HepG2 (cell line): ENCODE results near the gene NLGN3. TPM values are rescaled to one million over a fixed set of nuclear protein-coding genes. Genes with fewer than 3 reads are reported as not detected.

Source experiments
- HMG20B ChIP-seq: conservative IDR thresholded peaks from 2 replicates; pipeline ENCODE4 v1.6.1; 2016; ENCODE audit warnings: missing genetic modification reagents, missing compliant biosample characterization
- PAX8 ChIP-seq: sonication (generic); formaldehyde crosslinking; IDR thresholded peaks from 2 replicates; pipeline ENCODE4 v1.8.0; 2022; ENCODE audit warnings: mild to moderate bottlenecking, missing genetic modification reagents, borderline replicate concordance
- PHB2 ChIP-seq: fragments of 450-650 bp; IDR thresholded peaks from 2 replicates; pipeline ENCODE4 v1.6.1; 2018; ENCODE audit not compliant: partially characterized antibody
- POLR2AphosphoS2 ChIP-seq: IDR thresholded peaks from 2 replicates; pipeline ENCODE4 v1.6.1; 2011; ENCODE audit warnings: low read depth, low read length, improper control_type of control experiment
- REPIN1 ChIP-seq: sonication (generic); formaldehyde crosslinking; IDR thresholded peaks from 2 replicates; pipeline ENCODE4 v1.8.0; 2022; ENCODE audit warnings: missing genetic modification reagents, low read depth, mild to moderate bottlenecking, borderline replicate concordance
- ZNF235 ChIP-seq: sonication (generic); formaldehyde crosslinking; IDR thresholded peaks from 2 replicates; pipeline ENCODE4 v1.8.1; 2023; ENCODE audit warnings: mild to moderate bottlenecking, missing genetic modification reagents, borderline replicate concordance
- ZNF615 ChIP-seq: sonication (generic); formaldehyde crosslinking; IDR thresholded peaks from 2 replicates; pipeline ENCODE4 v1.5.0; 2020; ENCODE audit warnings: mild to moderate bottlenecking, missing genetic modification reagents, borderline replicate concordance
- ZNF709 ChIP-seq: sonication (generic); formaldehyde crosslinking; IDR thresholded peaks from 2 replicates; pipeline ENCODE4 v1.5.0; 2020; ENCODE audit warnings: mild to moderate bottlenecking, missing genetic modification reagents
- polyA plus RNA-seq, 8 experiments: library from polyadenylated mRNA; depleted of rRNA in 3 of 8; stranded (reverse) in 7 of 8; unstranded in 1 of 8; fragments of >200 nt; fragmentation: Illumina TruSeq in 4 of 8; extraction: Trizol in 4 of 8; gene quantifications; 2 replicates each; pipeline versions ENCODE4 v1.2.1 to v1.2.3, GENCODE V29; 2011 to 2016; ENCODE audit warnings: low read depth in 4 of 8, missing spikeins in 1 of 8, mixed read lengths in 1 of 8; ENCODE audit not compliant: insufficient read depth in 1 of 8
- total RNA-seq, 5 experiments: library from RNA; depleted of rRNA; stranded (reverse); fragments of >200 nt; fragmentation: Illumina TruSeq; extraction: Trizol; gene quantifications; 2 replicates each; pipeline ENCODE4 v1.2.3, GENCODE V29; 2016; ENCODE audit warnings: low read depth in 1 of 5
- TF ChIP-seq, protein P1 (sequence below): sonication (generic); formaldehyde crosslinking; IDR thresholded peaks from 2 replicates; pipeline ENCODE4 v1.4.0; 2020; ENCODE audit warnings: missing genetic modification reagents, mild to moderate bottlenecking, borderline replicate concordance
- TF ChIP-seq, protein P2 (sequence below): sonication (generic); formaldehyde crosslinking; IDR thresholded peaks from 2 replicates; pipeline ENCODE4 v1.9.0; 2021; ENCODE audit warnings: mild to moderate bottlenecking, missing genetic modification reagents
- TF ChIP-seq, protein P3 (sequence below): IDR thresholded peaks from 2 replicates; pipeline ENCODE4 v1.6.1; 2016; ENCODE audit warnings: missing genetic modification reagents, missing compliant biosample characterization

Gene NLGN3
- total and polyA plus RNA-seq, 2 of the 13 experiments (the other 11 are each of a cell fraction or from before 2014, with no cell fraction given): 0.04 to 0.16 TPM

DNA sequence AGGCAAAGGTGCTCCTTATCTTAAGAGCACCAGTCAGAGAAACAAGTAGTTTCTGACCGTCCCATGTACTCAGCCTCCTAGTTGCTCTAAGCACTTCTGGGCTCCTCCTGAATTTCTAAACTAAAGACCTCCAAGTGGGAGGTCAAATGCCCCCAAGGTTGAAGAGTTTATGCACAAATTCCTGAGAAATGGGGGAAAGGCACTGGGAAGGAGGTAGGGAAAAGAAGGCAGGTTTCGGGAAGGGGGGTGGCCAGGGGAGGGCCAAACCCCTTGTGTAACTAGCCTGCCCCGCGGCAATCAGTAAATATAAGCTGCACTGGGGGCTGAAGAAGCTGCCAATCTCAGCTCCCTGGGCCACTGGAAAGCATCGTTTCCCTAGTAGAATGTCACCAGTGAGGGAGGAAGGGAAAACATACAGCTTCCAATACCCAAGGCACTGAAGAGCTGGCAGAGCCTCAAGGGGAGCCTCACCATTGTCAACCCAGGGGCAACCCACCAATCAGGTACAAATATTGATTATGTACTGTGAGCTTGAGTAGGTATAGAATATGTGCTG is 45.6 kb upstream of the NLGN3 start (continued):
- TF ChIP-seq, protein P1, sequence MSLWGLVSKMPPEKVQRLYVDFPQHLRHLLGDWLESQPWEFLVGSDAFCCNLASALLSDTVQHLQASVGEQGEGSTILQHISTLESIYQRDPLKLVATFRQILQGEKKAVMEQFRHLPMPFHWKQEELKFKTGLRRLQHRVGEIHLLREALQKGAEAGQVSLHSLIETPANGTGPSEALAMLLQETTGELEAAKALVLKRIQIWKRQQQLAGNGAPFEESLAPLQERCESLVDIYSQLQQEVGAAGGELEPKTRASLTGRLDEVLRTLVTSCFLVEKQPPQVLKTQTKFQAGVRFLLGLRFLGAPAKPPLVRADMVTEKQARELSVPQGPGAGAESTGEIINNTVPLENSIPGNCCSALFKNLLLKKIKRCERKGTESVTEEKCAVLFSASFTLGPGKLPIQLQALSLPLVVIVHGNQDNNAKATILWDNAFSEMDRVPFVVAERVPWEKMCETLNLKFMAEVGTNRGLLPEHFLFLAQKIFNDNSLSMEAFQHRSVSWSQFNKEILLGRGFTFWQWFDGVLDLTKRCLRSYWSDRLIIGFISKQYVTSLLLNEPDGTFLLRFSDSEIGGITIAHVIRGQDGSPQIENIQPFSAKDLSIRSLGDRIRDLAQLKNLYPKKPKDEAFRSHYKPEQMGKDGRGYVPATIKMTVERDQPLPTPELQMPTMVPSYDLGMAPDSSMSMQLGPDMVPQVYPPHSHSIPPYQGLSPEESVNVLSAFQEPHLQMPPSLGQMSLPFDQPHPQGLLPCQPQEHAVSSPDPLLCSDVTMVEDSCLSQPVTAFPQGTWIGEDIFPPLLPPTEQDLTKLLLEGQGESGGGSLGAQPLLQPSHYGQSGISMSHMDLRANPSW (CRISPR knock-in tag): no peak
- TF ChIP-seq REPIN1 (CRISPR knock-in tag) (no peak), ZNF235 (no peak), PAX8 (CRISPR knock-in tag) (no peak), ZNF709 (CRISPR knock-in tag) (no peak), ZNF615 (CRISPR knock-in tag) (no peak), HMG20B (no peak), POLR2AphosphoS2 (no peak), PHB2 (no peak)
- TF ChIP-seq, protein P2, sequence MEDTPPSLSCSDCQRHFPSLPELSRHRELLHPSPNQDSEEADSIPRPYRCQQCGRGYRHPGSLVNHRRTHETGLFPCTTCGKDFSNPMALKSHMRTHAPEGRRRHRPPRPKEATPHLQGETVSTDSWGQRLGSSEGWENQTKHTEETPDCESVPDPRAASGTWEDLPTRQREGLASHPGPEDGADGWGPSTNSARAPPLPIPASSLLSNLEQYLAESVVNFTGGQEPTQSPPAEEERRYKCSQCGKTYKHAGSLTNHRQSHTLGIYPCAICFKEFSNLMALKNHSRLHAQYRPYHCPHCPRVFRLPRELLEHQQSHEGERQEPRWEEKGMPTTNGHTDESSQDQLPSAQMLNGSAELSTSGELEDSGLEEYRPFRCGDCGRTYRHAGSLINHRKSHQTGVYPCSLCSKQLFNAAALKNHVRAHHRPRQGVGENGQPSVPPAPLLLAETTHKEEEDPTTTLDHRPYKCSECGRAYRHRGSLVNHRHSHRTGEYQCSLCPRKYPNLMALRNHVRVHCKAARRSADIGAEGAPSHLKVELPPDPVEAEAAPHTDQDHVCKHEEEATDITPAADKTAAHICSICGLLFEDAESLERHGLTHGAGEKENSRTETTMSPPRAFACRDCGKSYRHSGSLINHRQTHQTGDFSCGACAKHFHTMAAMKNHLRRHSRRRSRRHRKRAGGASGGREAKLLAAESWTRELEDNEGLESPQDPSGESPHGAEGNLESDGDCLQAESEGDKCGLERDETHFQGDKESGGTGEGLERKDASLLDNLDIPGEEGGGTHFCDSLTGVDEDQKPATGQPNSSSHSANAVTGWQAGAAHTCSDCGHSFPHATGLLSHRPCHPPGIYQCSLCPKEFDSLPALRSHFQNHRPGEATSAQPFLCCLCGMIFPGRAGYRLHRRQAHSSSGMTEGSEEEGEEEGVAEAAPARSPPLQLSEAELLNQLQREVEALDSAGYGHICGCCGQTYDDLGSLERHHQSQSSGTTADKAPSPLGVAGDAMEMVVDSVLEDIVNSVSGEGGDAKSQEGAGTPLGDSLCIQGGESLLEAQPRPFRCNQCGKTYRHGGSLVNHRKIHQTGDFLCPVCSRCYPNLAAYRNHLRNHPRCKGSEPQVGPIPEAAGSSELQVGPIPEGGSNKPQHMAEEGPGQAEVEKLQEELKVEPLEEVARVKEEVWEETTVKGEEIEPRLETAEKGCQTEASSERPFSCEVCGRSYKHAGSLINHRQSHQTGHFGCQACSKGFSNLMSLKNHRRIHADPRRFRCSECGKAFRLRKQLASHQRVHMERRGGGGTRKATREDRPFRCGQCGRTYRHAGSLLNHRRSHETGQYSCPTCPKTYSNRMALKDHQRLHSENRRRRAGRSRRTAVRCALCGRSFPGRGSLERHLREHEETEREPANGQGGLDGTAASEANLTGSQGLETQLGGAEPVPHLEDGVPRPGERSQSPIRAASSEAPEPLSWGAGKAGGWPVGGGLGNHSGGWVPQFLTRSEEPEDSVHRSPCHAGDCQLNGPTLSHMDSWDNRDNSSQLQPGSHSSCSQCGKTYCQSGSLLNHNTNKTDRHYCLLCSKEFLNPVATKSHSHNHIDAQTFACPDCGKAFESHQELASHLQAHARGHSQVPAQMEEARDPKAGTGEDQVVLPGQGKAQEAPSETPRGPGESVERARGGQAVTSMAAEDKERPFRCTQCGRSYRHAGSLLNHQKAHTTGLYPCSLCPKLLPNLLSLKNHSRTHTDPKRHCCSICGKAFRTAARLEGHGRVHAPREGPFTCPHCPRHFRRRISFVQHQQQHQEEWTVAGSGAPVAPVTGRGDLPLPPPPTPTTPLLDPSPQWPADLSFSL: no peak
- TF ChIP-seq, protein P3, sequence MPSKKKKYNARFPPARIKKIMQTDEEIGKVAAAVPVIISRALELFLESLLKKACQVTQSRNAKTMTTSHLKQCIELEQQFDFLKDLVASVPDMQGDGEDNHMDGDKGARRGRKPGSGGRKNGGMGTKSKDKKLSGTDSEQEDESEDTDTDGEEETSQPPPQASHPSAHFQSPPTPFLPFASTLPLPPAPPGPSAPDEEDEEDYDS (CRISPR knock-in tag): no peak
- TF ChIP-seq, all 625 proteins: peak for 0
